ENCODE results near the gene FOXE1. TPM values are rescaled to one million over a fixed set of nuclear protein-coding genes. Genes with fewer than 3 reads are reported as not detected.
A peak's percentile ranks its signal among the peaks of the same experiment; 100 is the strongest.

The FOXE1 gene
- total and polyA plus RNA-seq, 2 of the 4 experiments (the other 2 are of a cell fraction), result under 0.01 to 0.22 TPM

- POLR2A ChIA-PET (ENCODE audit: unreplicated experiment), result no interaction called here
- no peak overlapping the region for H3K4me2 ChIP-seq (ENCODE audit: low read depth, low read length)
- H4K5ac ChIP-seq (ENCODE audit: low read depth, low read length), result no peak overlapping the region
- no peak overlapping the region for H2AK9ac ChIP-seq (replicated peaks; ENCODE audit: low read depth, low read length, poor library complexity)
- ATAC-seq (ENCODE audit: low read depth) (no peak), DNase-seq (no peak)
- H3K36me3 ChIP-seq (ENCODE audit: control insufficient read depth, insufficient read depth, low read length), result no peaks in the 10 kb centered on the region
- H3K27me3 ChIP-seq (ENCODE audit: control insufficient read depth, insufficient read depth, low read length), result peaks cover 37% of the 10 kb centered on the region
- H3K9me3 ChIP-seq (ENCODE audit: control insufficient read depth, insufficient read depth, low read length), result no peaks in the 10 kb centered on the region
- no peak overlapping the region for H3K9ac ChIP-seq (ENCODE audit: low read depth, low read length)
- CTCF ChIA-PET, result no interaction called here
- no peak overlapping the region for H4K91ac ChIP-seq (ENCODE audit: insufficient read depth, low read depth, low read length)
- no peak overlapping the region for H2AK5ac ChIP-seq (ENCODE audit: low read depth, low read length)
- H3K23ac ChIP-seq (ENCODE audit: low read depth, low read length), result no peak overlapping the region
- H4K8ac ChIP-seq (ENCODE audit: low read depth in 2 of 2, low read length in 2 of 2), result no peak overlapping the region
- no TSS peak for BruUV-seq (replicated peaks)
- H3K56ac ChIP-seq (ENCODE audit: extremely low read depth, insufficient read depth, low read length), result no peak overlapping the region
- H3K79me1 ChIP-seq (ENCODE audit: low read depth in 1 of 2, low read length in 2 of 2), result no peaks in the 10 kb centered on the region
- H3K4ac ChIP-seq (ENCODE audit: low read depth, low read length), result no peak overlapping the region
- in situ Hi-C loops (cut with MboI; ENCODE audit: low sequenced_read_pairs), result no loop called here
- dilution Hi-C loops (cut with HindIII; ENCODE audit: low sequenced_read_pairs, unreplicated experiment), result no loop called here
- no peak overlapping the region for H3K14ac ChIP-seq (replicated peaks; ENCODE audit: low read depth, low read length)
- no peaks in the 10 kb centered on the region for H3K4me1 ChIP-seq (ENCODE audit: control insufficient read depth, insufficient read depth, low read length)
- H3K9me1 ChIP-seq (ENCODE audit: insufficient read depth, low read length), result no peaks in the 10 kb centered on the region
- H2BK20ac ChIP-seq (ENCODE audit: low read depth, low read length), result no peak overlapping the region
- 27% methylated on average over 6 of the region's 15 CpGs; no CpG with 5 or more reads in 1 of the 2 experiments for WGBS, 2 experiments (ENCODE audit: extremely low coverage in 2 of 2, insufficient read length in 1 of 2)
- no peak overlapping the region for H3K4me3 ChIP-seq (ENCODE audit: insufficient read depth, low read depth, low read length)
- H2BK15ac ChIP-seq (ENCODE audit: low read depth, low read length), result no peak overlapping the region
- H3K27ac ChIP-seq (ENCODE audit: insufficient read depth, low read length), result no peak overlapping the region
- H2BK5ac ChIP-seq (ENCODE audit: low read depth, low read length, poor library complexity, severe bottlenecking), result no peak overlapping the region
- H2AFZ ChIP-seq (replicated peaks; ENCODE audit: low read length, poor library complexity), result peak overlapping the region; percentile 76
- H3K18ac ChIP-seq (ENCODE audit: low read depth, low read length), result no peak overlapping the region
- intact Hi-C loops (cut with micrococcal nuclease), result no loop called here
- H4K20me1 ChIP-seq (ENCODE audit: insufficient read depth, low read length), result no peaks in the 10 kb centered on the region; the same call in 1 of the 2 replicates
- no peak overlapping the region for H2BK120ac ChIP-seq (ENCODE audit: low read depth, low read length)
- TF ChIP-seq MXI1 (IDR thresholded peaks at IDR 0.05; ENCODE audit: borderline replicate concordance, low read depth, low read length) (no peak), CTCF (conservative IDR thresholded peaks at IDR 0.05; ENCODE audit: low read depth, low read length) (no peak), MAFK (IDR thresholded peaks at IDR 0.05; ENCODE audit: low read depth, low read length) (no peak), CEBPB (IDR thresholded peaks at IDR 0.05; ENCODE audit: low read depth, low read length) (no peak), POLR2A (IDR thresholded peaks at IDR 0.05; ENCODE audit: low read depth, low read length) (no peak), NFE2L2 (IDR thresholded peaks at IDR 0.05; ENCODE audit: low read depth, low read length) (no peak), SMC3 (IDR thresholded peaks at IDR 0.05; ENCODE audit: low read depth, low read length) (no peak), CHD1 (IDR thresholded peaks at IDR 0.05; ENCODE audit: low read depth, low read length) (no peak), FOS (IDR thresholded peaks at IDR 0.05; ENCODE audit: low read depth, low read length) (no peak), RCOR1 (IDR thresholded peaks at IDR 0.05; ENCODE audit: insufficient replicate concordance, low read length) (no peak), RAD21 (IDR thresholded peaks at IDR 0.05; ENCODE audit: low read length) (no peak), MAZ (IDR thresholded peaks at IDR 0.05; ENCODE audit: borderline replicate concordance, low read depth, low read length) (no peak), RFX5 (IDR thresholded peaks at IDR 0.05; ENCODE audit: low read depth, low read length) (no peak), USF2 (IDR thresholded peaks at IDR 0.05; ENCODE audit: low read depth, low read length) (no peak), ELK1 (IDR thresholded peaks at IDR 0.05; ENCODE audit: borderline replicate concordance, low read depth, low read length) (no peak)
Measured at GRCh38 chr9:97830884-97831829, 21.9 kb upstream of the FOXE1 start.
